A549 (cell line): ENCODE results near the gene CABP7. TPM values are rescaled to one million over a fixed set of nuclear protein-coding genes. Genes with fewer than 3 reads are reported as not detected.

Experiments used
- ATAC-seq, 2 experiments: fragments of 200-7000 bp in 1 of 2; fragments of >200 bp in 1 of 2; cut with Nextera tagmentation in 1 of 2; cut with Tn5 transposase in 1 of 2; 3 replicates each; pipeline versions ENCODE4 v1.8.0 to v1.9.1; 2018 to 2020; ENCODE audit warnings: mild to moderate bottlenecking in 1 of 2, moderate library complexity in 1 of 2
- CTCF ChIA-PET: fragments of 300-600 bp; sonication (Branson Sonifier 250); formaldehyde crosslinking; extraction: SDS; loops from one replicate; lab custom pipeline; 2021; ENCODE audit warnings: antibody characterized with exemption, inconsistent platforms; lab: Yijun Ruan, JAX
- POLR2A ChIA-PET: fragments of 350-600 bp; formaldehyde crosslinking; extraction: SDS; loops from one replicate; lab custom pipeline; 2021; ENCODE audit warnings: antibody characterized with exemption, inconsistent platforms; lab: Yijun Ruan, JAX
- DNase-seq, 2 experiments: peaks; one replicate each; pipeline versions ENCODE4 v3.0.0 to v3.0.0-alpha.2; 2011 to 2016; ENCODE audit warnings: low read depth in 1 of 2, low spot score in 1 of 2
- FAIRE-seq: peaks from 2 replicates; lab custom pipeline; 2011; peaks lifted over from hg19 to GRCh38; lab: Jason Lieb, UNC
- H3K27ac ChIP-seq, 2 experiments: fragments of >200 bp; sonication (Bioruptor Twin); formaldehyde crosslinking; 3 replicates each; pipeline ENCODE4 v1.5.1; 2016 to 2017
- H3K4me1 ChIP-seq: fragments of >200 bp; sonication (Bioruptor Twin); formaldehyde crosslinking; 3 replicates; pipeline ENCODE4 v1.6.1; 2016
- H3K4me2 ChIP-seq: fragments of >200 bp; sonication (Bioruptor Twin); formaldehyde crosslinking; 3 replicates; pipeline ENCODE4 v1.6.1; 2016
- H3K4me3 ChIP-seq: fragments of >200 bp; sonication (Bioruptor Twin); formaldehyde crosslinking; 3 replicates; pipeline ENCODE4 v1.5.1; 2016
- H3K9me3 ChIP-seq: fragments of >200 bp; sonication (Bioruptor Twin); formaldehyde crosslinking; 3 replicates; pipeline ENCODE4 v1.6.1; 2016
- CBX8 ChIP-seq: fragments of 200-600 bp; sonication (generic); IDR thresholded peaks from 2 replicates; pipeline ENCODE4 v1.6.1; 2016
- EHF ChIP-seq: fragments of 250-450 bp; sonication (Bioruptor Pico); IDR thresholded peaks from 2 replicates; pipeline ENCODE4 v1.5.0; 2020; ENCODE audit warnings: mild to moderate bottlenecking
- EP300 ChIP-seq, 2 experiments: fragments of >200 bp; sonication (Bioruptor Twin); formaldehyde crosslinking; IDR thresholded peaks; 2 replicates in 1 of 2; 3 replicates in 1 of 2; pipeline ENCODE4 v1.6.1; 2016 to 2017
- ESRRA ChIP-seq: fragments of 150-350 bp; IDR thresholded peaks from 2 replicates; pipeline ENCODE4 v1.6.1; 2014; ENCODE audit warnings: mild to moderate bottlenecking, low read length, borderline replicate concordance
- FOXS1 ChIP-seq: fragments of 250-450 bp; sonication (Bioruptor Pico); IDR thresholded peaks from 2 replicates; pipeline ENCODE4 v1.5.0; 2020; ENCODE audit warnings: mild to moderate bottlenecking, moderate library complexity
- JUN ChIP-seq, 2 experiments: fragments of >200 bp; sonication (Bioruptor Twin); formaldehyde crosslinking; IDR thresholded peaks; 2 replicates in 1 of 2; 3 replicates in 1 of 2; pipeline ENCODE4 v1.6.1; 2016 to 2017
- JUNB ChIP-seq: fragments of >200 bp; sonication (Bioruptor Twin); formaldehyde crosslinking; IDR thresholded peaks from 2 replicates; pipeline ENCODE4 v1.6.1; 2016
- KDM5A ChIP-seq: fragments of 200-600 bp; sonication (generic); IDR thresholded peaks from 2 replicates; pipeline ENCODE4 v1.6.1; 2016; ENCODE audit warnings: antibody characterized with exemption, mild to moderate bottlenecking
- MAFK ChIP-seq: fragments of 450-650 bp; IDR thresholded peaks from 2 replicates; pipeline ENCODE4 v1.6.1; 2014; ENCODE audit not compliant: partially characterized antibody
- MYC ChIP-seq: IDR thresholded peaks from 2 replicates; pipeline ENCODE4 v1.6.1; 2012; ENCODE audit warnings: mild to moderate bottlenecking, inconsistent platforms, low read length, improper control_type of control experiment, borderline replicate concordance
- NPAS2 ChIP-seq: fragments of 250-450 bp; sonication (Bioruptor Pico); IDR thresholded peaks from 2 replicates; pipeline ENCODE4 v1.8.0; 2022; ENCODE audit warnings: mild to moderate bottlenecking, moderate library complexity, borderline replicate concordance
- POLR2AphosphoS2 ChIP-seq: conservative IDR thresholded peaks from 2 replicates; pipeline ENCODE4 v1.6.1; 2012; ENCODE audit warnings: low read length, improper control_type of control experiment, inconsistent platforms
- RNF2 ChIP-seq: fragments of 200-600 bp; sonication (generic); IDR thresholded peaks from 2 replicates; pipeline ENCODE4 v1.6.1; 2016; ENCODE audit warnings: low read depth, mild to moderate bottlenecking, antibody characterized with exemption, moderate library complexity, borderline replicate concordance
- SMC3 ChIP-seq: fragments of >200 bp; sonication (Bioruptor Twin); formaldehyde crosslinking; IDR thresholded peaks from 3 replicates; pipeline ENCODE4 v1.6.1; 2018; ENCODE audit warnings: inconsistent platforms
- SREBF2 ChIP-seq: fragments of 450-650 bp; IDR thresholded peaks from 2 replicates; pipeline ENCODE4 v1.6.1; 2014; ENCODE audit warnings: mild to moderate bottlenecking, moderate library complexity
- ZC3H11A ChIP-seq: fragments of 450-650 bp; IDR thresholded peaks from 2 replicates; pipeline ENCODE4 v1.6.1; 2014; ENCODE audit warnings: antibody characterized with exemption, mild to moderate bottlenecking
- ZSCAN20 ChIP-seq: fragments of 250-450 bp; sonication (Bioruptor Pico); IDR thresholded peaks from 2 replicates; pipeline ENCODE4 v1.8.0; 2022; ENCODE audit warnings: mild to moderate bottlenecking, moderate library complexity
- WGBS: methylation state at CpG from one replicate; pipeline ENCODE4 v1.1.6; 2017; ENCODE audit errors: missing lambda C conversion rate; 5-methylcytosine and 5-hydroxymethylcytosine counted together
- polyA plus RNA-seq, 4 experiments: library from polyadenylated mRNA; depleted of rRNA in 3 of 4; stranded (reverse); fragments of >200 nt; fragmentation: RNase III in 1 of 4; extraction: RNeasy Plus Mini Kit Qiagen cat#74134 plus additional on column Dnase treatment in 1 of 4; gene quantifications; 2 replicates in 3 of 4; 3 replicates in 1 of 4; pipeline ENCODE4 v1.2.3, GENCODE V29; 2011 to 2017
- TF ChIP-seq, protein P1 (sequence below): fragments of >200 bp; sonication (Bioruptor Twin); formaldehyde crosslinking; IDR thresholded peaks from 2 replicates; pipeline ENCODE4 v1.6.1; 2016
- TF ChIP-seq, protein P2 (sequence below): IDR thresholded peaks from 2 replicates; pipeline ENCODE4 v1.6.1; 2012
- TF ChIP-seq, protein P3 (sequence below): IDR thresholded peaks from 2 replicates; pipeline ENCODE4 v1.6.1; 2012; ENCODE audit warnings: low read depth, borderline replicate concordance
- TF ChIP-seq, protein P4 (sequence below): fragments of 150-350 bp; IDR thresholded peaks from 2 replicates; pipeline ENCODE4 v1.6.1; 2014; ENCODE audit warnings: low read depth, mild to moderate bottlenecking, low read length
- TF ChIP-seq, protein P5 (sequence below): fragments of 250-450 bp; sonication (Bioruptor Pico); IDR thresholded peaks from 2 replicates; pipeline ENCODE4 v1.5.0; 2021; ENCODE audit warnings: mild to moderate bottlenecking, moderate library complexity, borderline replicate concordance

The CABP7 gene
- polyA plus RNA-seq, 2 of the 4 experiments (the other 2 are of a cell fraction), result 0.05 to 0.15 TPM

DNA sequence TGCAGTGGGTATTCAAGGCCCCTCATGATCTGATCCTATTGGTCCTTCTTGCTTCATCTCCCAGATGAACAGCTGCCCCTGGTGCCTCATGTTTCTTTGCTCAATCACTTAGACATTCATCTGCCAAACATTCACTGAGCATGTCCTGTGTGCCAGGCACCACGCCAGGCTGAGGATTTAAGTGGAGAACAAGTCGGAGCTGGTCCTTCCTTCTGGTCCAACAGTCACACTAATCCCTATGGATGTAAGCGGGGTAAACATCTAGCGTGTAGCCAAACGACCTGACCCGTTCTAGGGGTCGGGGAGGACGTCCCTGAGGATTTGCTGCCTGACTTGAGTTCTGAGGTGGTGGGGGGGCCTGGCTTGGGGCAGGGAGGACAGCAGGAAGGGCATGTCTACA is 25.1 kb downstream of the CABP7 start:
- H3K4me3 ChIP-seq, result no peak overlapping the region
- TF ChIP-seq ZSCAN20 (CRISPR knock-in tag) (no peak), FOXS1 (CRISPR knock-in tag) (no peak), EHF (no peak), NPAS2 (CRISPR knock-in tag) (no peak), JUN (IDR thresholded peaks at IDR 0.05) (no peak), MAFK (no peak), EP300 (IDR thresholded peaks at IDR 0.05) (no peak), ZC3H11A (no peak), CBX8 (no peak), SMC3 (no peak), POLR2AphosphoS2 (no peak), SREBF2 (no peak), RNF2 (no peak), MYC (no peak)
- TF ChIP-seq, protein P1, sequence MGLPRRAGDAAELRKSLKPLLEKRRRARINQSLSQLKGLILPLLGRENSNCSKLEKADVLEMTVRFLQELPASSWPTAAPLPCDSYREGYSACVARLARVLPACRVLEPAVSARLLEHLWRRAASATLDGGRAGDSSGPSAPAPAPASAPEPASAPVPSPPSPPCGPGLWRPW, result no peak
- TF ChIP-seq, protein P2, sequence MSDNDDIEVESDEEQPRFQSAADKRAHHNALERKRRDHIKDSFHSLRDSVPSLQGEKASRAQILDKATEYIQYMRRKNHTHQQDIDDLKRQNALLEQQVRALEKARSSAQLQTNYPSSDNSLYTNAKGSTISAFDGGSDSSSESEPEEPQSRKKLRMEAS, result no peak
- TF ChIP-seq, protein P3, sequence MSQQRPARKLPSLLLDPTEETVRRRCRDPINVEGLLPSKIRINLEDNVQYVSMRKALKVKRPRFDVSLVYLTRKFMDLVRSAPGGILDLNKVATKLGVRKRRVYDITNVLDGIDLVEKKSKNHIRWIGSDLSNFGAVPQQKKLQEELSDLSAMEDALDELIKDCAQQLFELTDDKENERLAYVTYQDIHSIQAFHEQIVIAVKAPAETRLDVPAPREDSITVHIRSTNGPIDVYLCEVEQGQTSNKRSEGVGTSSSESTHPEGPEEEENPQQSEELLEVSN, result no peak
- TF ChIP-seq, protein P4, sequence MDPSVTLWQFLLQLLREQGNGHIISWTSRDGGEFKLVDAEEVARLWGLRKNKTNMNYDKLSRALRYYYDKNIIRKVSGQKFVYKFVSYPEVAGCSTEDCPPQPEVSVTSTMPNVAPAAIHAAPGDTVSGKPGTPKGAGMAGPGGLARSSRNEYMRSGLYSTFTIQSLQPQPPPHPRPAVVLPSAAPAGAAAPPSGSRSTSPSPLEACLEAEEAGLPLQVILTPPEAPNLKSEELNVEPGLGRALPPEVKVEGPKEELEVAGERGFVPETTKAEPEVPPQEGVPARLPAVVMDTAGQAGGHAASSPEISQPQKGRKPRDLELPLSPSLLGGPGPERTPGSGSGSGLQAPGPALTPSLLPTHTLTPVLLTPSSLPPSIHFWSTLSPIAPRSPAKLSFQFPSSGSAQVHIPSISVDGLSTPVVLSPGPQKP, result no peak
- TF ChIP-seq, protein P5, sequence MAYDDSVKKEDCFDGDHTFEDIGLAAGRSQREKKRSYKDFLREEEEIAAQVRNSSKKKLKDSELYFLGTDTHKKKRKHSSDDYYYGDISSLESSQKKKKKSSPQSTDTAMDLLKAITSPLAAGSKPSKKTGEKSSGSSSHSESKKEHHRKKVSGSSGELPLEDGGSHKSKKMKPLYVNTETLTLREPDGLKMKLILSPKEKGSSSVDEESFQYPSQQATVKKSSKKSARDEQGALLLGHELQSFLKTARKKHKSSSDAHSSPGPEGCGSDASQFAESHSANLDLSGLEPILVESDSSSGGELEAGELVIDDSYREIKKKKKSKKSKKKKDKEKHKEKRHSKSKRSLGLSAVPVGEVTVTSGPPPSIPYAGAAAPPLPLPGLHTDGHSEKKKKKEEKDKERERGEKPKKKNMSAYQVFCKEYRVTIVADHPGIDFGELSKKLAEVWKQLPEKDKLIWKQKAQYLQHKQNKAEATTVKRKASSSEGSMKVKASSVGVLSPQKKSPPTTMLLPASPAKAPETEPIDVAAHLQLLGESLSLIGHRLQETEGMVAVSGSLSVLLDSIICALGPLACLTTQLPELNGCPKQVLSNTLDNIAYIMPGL (CRISPR knock-in tag), result no peak
- TF ChIP-seq, all 56 proteins: peak for 0
- Histone ChIP-seq H3K27ac (no peak overlapping the region), H3K4me1 (no peaks in the 10 kb centered on the region), H3K9me3 (no peaks in the 10 kb centered on the region), H3K4me2 (no peak overlapping the region)
- CTCF ChIA-PET, result interaction anchor here (1.0 to 1.1 kb wide), 2 partner anchors 12 to 344 kb away, joined by 3 to 5 read pairs; no protein-coding TSS in a partner anchor
- ATAC-seq (no peak), DNase-seq (no peak), FAIRE-seq (no peak)
- WGBS, result 68% methylated on average over 8 of the region's 8 CpGs
- POLR2A ChIA-PET, result no interaction called here

DNA sequence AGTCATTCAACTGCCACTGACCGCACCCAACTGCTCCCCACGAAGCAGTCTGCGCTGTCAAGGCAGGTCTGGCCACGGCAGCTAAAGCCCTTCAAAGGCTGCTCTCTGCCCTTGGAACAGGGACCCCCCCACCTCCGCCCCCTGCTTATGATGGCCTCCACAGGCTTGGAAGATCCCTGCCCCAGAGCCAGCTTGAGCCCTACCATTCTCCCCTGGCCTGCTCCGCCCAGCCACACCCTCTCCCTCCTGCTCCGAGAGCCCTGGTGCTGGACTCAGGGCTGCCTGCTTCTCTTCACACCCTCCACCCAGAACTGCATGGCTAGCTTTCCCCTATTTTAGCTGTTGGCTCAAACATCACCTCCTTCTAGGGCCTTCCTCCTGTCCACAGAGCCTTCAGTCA is 28.0 kb downstream of the CABP7 start:
- no peak for TF ChIP-seq KDM5A
- no peak for TF ChIP-seq ESRRA
- TF ChIP-seq JUNB, result no peak
- TF ChIP-seq, all 56 proteins: peak for 0
- Histone ChIP-seq H3K27ac (no peak overlapping the region), H3K4me3 (no peak overlapping the region), H3K9me3 (no peaks in the 10 kb centered on the region), H3K4me2 (no peak overlapping the region), H3K4me1 (no peaks in the 10 kb centered on the region)
- CTCF ChIA-PET, result interaction anchor here (0.5 to 1.5 kb wide), 2 partner anchors 11 to 25 kb away, joined by 3 read pairs; no protein-coding TSS in a partner anchor
- FAIRE-seq, result no peak
- WGBS, result 100% methylated on average over 2 of the region's 7 CpGs
- no peak for ATAC-seq
- no peak for DNase-seq
- POLR2A ChIA-PET, result no interaction called here
